IMR-90 (cell line): ENCODE results near the gene MAFG. TPM values are rescaled to one million over a fixed set of nuclear protein-coding genes. Genes with fewer than 3 reads are reported as not detected.

ENCODE experiments used
- ATAC-seq: fragments of 200-7000 bp; cut with Tn5 transposase; 2 replicates; pipeline ENCODE4 v1.9.1; 2020; ENCODE audit warnings: low read depth, mild to moderate bottlenecking, moderate library complexity
- BruUV-seq: library from RNA; stranded (reverse); fragments of 400-500 nt; replicated peaks from 2 replicates; lab custom pipeline; 2021; lab: Mats Ljungman, UMichigan
- CTCF ChIA-PET: fragments of 300-600 bp; formaldehyde crosslinking; extraction: SDS; loops from one replicate; lab custom pipeline; 2021; ENCODE audit warnings: antibody characterized with exemption; lab: Yijun Ruan, JAX
- POLR2A ChIA-PET: fragments of 300-600 bp; sonication (Branson Sonifier 250); formaldehyde crosslinking; loops from one replicate; lab custom pipeline; 2022; ENCODE audit warnings: antibody characterized with exemption; ENCODE audit not compliant: unreplicated experiment; lab: Charles Lee
- DNase-seq: peaks from one replicate; pipeline ENCODE4 v3.0.0; 2013
- H2AFZ ChIP-seq: replicated peaks from 2 replicates; pipeline ENCODE3; 2013; ENCODE audit warnings: low read length, mild to moderate bottlenecking; ENCODE audit not compliant: poor library complexity
- H2AK5ac ChIP-seq: 2 replicates; pipeline ENCODE4 v1.6.1; 2013; ENCODE audit warnings: low read depth, low read length, inconsistent platforms
- H2AK9ac ChIP-seq: replicated peaks from 2 replicates; pipeline ENCODE3; 2013; ENCODE audit warnings: mild to moderate bottlenecking, low read depth, low read length, moderate library complexity; ENCODE audit not compliant: poor library complexity
- H2BK120ac ChIP-seq: 2 replicates; pipeline ENCODE4 v1.6.1; 2013; ENCODE audit warnings: low read depth, low read length, inconsistent platforms
- H2BK15ac ChIP-seq: 3 replicates; pipeline ENCODE4 v1.6.1; 2013; ENCODE audit warnings: low read depth, low read length, inconsistent platforms
- H2BK20ac ChIP-seq: 2 replicates; pipeline ENCODE4 v1.6.1; 2013; ENCODE audit warnings: low read depth, mild to moderate bottlenecking, inconsistent platforms, low read length, moderate library complexity
- H2BK5ac ChIP-seq: 2 replicates; pipeline ENCODE4 v1.6.1; 2013; ENCODE audit warnings: mild to moderate bottlenecking, low read depth, low read length, inconsistent platforms; ENCODE audit not compliant: poor library complexity, severe bottlenecking
- H3K14ac ChIP-seq: replicated peaks from 2 replicates; pipeline ENCODE4 v1.6.1; 2013; ENCODE audit warnings: low read depth, low read length, inconsistent platforms
- H3K18ac ChIP-seq: 2 replicates; pipeline ENCODE4 v1.6.1; 2013; ENCODE audit warnings: low read depth, low read length, control low read depth
- H3K23ac ChIP-seq: 2 replicates; pipeline ENCODE4 v1.6.1; 2013; ENCODE audit warnings: low read depth, low read length, inconsistent platforms
- H3K27ac ChIP-seq: 2 replicates; pipeline ENCODE4 v1.5.1; 2013; ENCODE audit warnings: mild to moderate bottlenecking, control low read depth, low read length; ENCODE audit not compliant: insufficient read depth
- H3K27me3 ChIP-seq: 2 replicates; pipeline ENCODE4 v1.6.1; 2013; ENCODE audit warnings: low read length; ENCODE audit not compliant: control insufficient read depth, insufficient read depth
- H3K36me3 ChIP-seq: 2 replicates; pipeline ENCODE4 v1.6.1; 2013; ENCODE audit warnings: low read length, mixed read lengths; ENCODE audit not compliant: control insufficient read depth, insufficient read depth
- H3K4ac ChIP-seq: 2 replicates; pipeline ENCODE4 v1.6.1; 2013; ENCODE audit warnings: low read depth, low read length, inconsistent platforms
- H3K4me1 ChIP-seq: 2 replicates; pipeline ENCODE4 v1.6.1; 2013; ENCODE audit warnings: low read length, mixed read lengths; ENCODE audit not compliant: control insufficient read depth, insufficient read depth
- H3K4me2 ChIP-seq: 2 replicates; pipeline ENCODE4 v1.6.1; 2013; ENCODE audit warnings: low read depth, mild to moderate bottlenecking, control low read depth, low read length, moderate library complexity
- H3K4me3 ChIP-seq: 2 replicates; pipeline ENCODE4 v1.5.1; 2013; ENCODE audit warnings: low read depth, mild to moderate bottlenecking, control low read depth, low read length, moderate library complexity; ENCODE audit not compliant: insufficient read depth
- H3K56ac ChIP-seq: 2 replicates; pipeline ENCODE4 v1.6.1; 2013; ENCODE audit warnings: low read length, inconsistent platforms; ENCODE audit not compliant: insufficient read depth; ENCODE audit errors: extremely low read depth
- H3K79me1 ChIP-seq, 2 experiments: 2 replicates each; pipeline ENCODE4 v1.6.1; 2013; ENCODE audit warnings: low read length in 2 of 2, inconsistent platforms in 1 of 2, low read depth in 1 of 2
- H3K9ac ChIP-seq: 2 replicates; pipeline ENCODE4 v1.6.1; 2013; ENCODE audit warnings: low read depth, low read length, control low read depth
- H3K9me1 ChIP-seq: 2 replicates; pipeline ENCODE4 v1.6.1; 2013; ENCODE audit warnings: low read length, inconsistent platforms; ENCODE audit not compliant: insufficient read depth
- H3K9me3 ChIP-seq: 2 replicates; pipeline ENCODE4 v1.6.1; 2013; ENCODE audit warnings: low read length; ENCODE audit not compliant: control insufficient read depth, insufficient read depth
- H4K20me1 ChIP-seq: 2 replicates; pipeline ENCODE4 v1.6.1; 2013; ENCODE audit warnings: low read length, inconsistent platforms; ENCODE audit not compliant: insufficient read depth
- H4K5ac ChIP-seq: 2 replicates; pipeline ENCODE4 v1.6.1; 2013; ENCODE audit warnings: mild to moderate bottlenecking, low read depth, low read length, control low read depth
- H4K8ac ChIP-seq, 2 experiments: 2 replicates each; pipeline ENCODE4 v1.6.1; 2013; ENCODE audit warnings: low read depth in 2 of 2, low read length in 2 of 2, control low read depth in 1 of 2, inconsistent platforms in 1 of 2
- H4K91ac ChIP-seq: 2 replicates; pipeline ENCODE4 v1.6.1; 2013; ENCODE audit warnings: low read depth, low read length, inconsistent platforms; ENCODE audit not compliant: insufficient read depth
- BHLHE40 ChIP-seq: fragments of 150-350 bp; IDR thresholded peaks from 2 replicates; pipeline ENCODE4 v1.6.1; 2016; ENCODE audit warnings: mild to moderate bottlenecking, low read depth, low read length
- CTCF ChIP-seq: conservative IDR thresholded peaks from 2 replicates; pipeline ENCODE4 v1.5.1; 2012; ENCODE audit warnings: mild to moderate bottlenecking, low read depth, low read length, improper control_type of control experiment
- FOS ChIP-seq: fragments of 150-350 bp; IDR thresholded peaks from 2 replicates; pipeline ENCODE4 v1.6.1; 2016; ENCODE audit warnings: low read depth, low read length
- MAFK ChIP-seq: IDR thresholded peaks from 2 replicates; pipeline ENCODE4 v1.6.1; 2012; ENCODE audit warnings: low read depth, low read length, improper control_type of control experiment
- SMC3 ChIP-seq: fragments of 150-350 bp; IDR thresholded peaks from 2 replicates; pipeline ENCODE4 v1.6.1; 2016; ENCODE audit warnings: low read depth, mild to moderate bottlenecking, antibody characterized with exemption, low read length, moderate library complexity
- USF2 ChIP-seq: fragments of 150-350 bp; IDR thresholded peaks from 2 replicates; pipeline ENCODE4 v1.6.1; 2017; ENCODE audit warnings: mild to moderate bottlenecking, antibody characterized with exemption, low read length, low read depth
- WGBS, 2 experiments: methylation state at CpG; one replicate each; pipeline versions ENCODE4 v1.1.5 to v1.1.7; 2013; ENCODE audit warnings: missing lambda C conversion rate in 2 of 2; ENCODE audit not compliant: insufficient read length in 1 of 2; ENCODE audit errors: extremely low coverage in 2 of 2; 5-methylcytosine and 5-hydroxymethylcytosine counted together
- dilution Hi-C: fragments of 300-500 bp; cut with HindIII; formaldehyde crosslinking; loops from one replicate; pipeline ENCODE4 v1.14.3; 2018; ENCODE audit warnings: low sequenced_read_pairs; ENCODE audit not compliant: unreplicated experiment
- in situ Hi-C: fragments of 300-500 bp; cut with MboI; formaldehyde crosslinking; loops from 3 replicates; pipeline ENCODE4 v1.14.3; 2019; ENCODE audit warnings: low sequenced_read_pairs, inconsistent platforms, mixed read lengths
- intact Hi-C: fragments of 100-400 bp; cut with micrococcal nuclease; formaldehyde crosslinking; loops from 2 replicates; pipeline ENCODE4 v1.10.0; 2022
- polyA plus RNA-seq, 3 experiments: library from polyadenylated mRNA; depleted of rRNA; stranded (reverse); fragments of >200 nt; gene quantifications; 2 replicates each; pipeline ENCODE4 v1.2.3, GENCODE V29; 2012; ENCODE audit warnings: low replicate concordance in 1 of 3
- total RNA-seq: library from RNA; depleted of rRNA; stranded (reverse); fragments of >200 nt; gene quantifications from 2 replicates; pipeline ENCODE4 v1.2.3, GENCODE V29; 2012

MAFG gene
- total and polyA plus RNA-seq, 2 of the 4 experiments (the other 2 are of a cell fraction) = 6.1 to 15.4 TPM

- H3K56ac ChIP-seq = no peak overlapping the region
- no peak for TF ChIP-seq CTCF
- TF ChIP-seq BHLHE40 = no peak
- no peak for TF ChIP-seq FOS
- TF ChIP-seq USF2 = no peak
- no peak for TF ChIP-seq SMC3
- TF ChIP-seq MAFK = no peak
- peaks cover 4% of the 10 kb centered on the region for H3K4me1 ChIP-seq
- H3K18ac ChIP-seq = no peak overlapping the region
- H3K4me2 ChIP-seq = peak overlapping the region; percentile 67
- BruUV-seq = no TSS peak
- H3K9ac ChIP-seq = no peak overlapping the region
- no peak overlapping the region for H2BK5ac ChIP-seq
- H3K4ac ChIP-seq = no peak overlapping the region
- H2BK120ac ChIP-seq = no peak overlapping the region
- H4K8ac ChIP-seq = no peak overlapping the region
- H3K23ac ChIP-seq = peak overlapping the region; percentile 31; the same call in 1 of the 2 replicates
- no peak overlapping the region for H3K27ac ChIP-seq
- no peak overlapping the region for H4K5ac ChIP-seq
- H2AFZ ChIP-seq = peak overlapping the region; percentile 14
- peak overlapping the region; percentile 65 for H2AK9ac ChIP-seq
- H3K79me1 ChIP-seq = peaks cover 9 to 37% of the 10 kb centered on the region in 2 experiments
- no peak overlapping the region for H4K91ac ChIP-seq
- WGBS, 2 experiments = 92% methylated on average over 2 of the region's 6 CpGs; no CpG with 5 or more reads in 1 of the 2 experiments
- CTCF ChIA-PET = no interaction called here
- H3K9me1 ChIP-seq = peaks cover 8% of the 10 kb centered on the region
- no peaks in the 10 kb centered on the region for H3K9me3 ChIP-seq
- intact Hi-C loops (loop anchor here (2.0 kb wide), 1 partner anchor 41 kb away; the partner anchor contains the start of gene ASPSCR1), in situ Hi-C loops (no loop called here), dilution Hi-C loops (no loop called here)
- H2BK15ac ChIP-seq = no peak overlapping the region
- peaks cover 11% of the 10 kb centered on the region for H4K20me1 ChIP-seq
- DNase-seq = no peak
- peak overlapping the region; percentile 55; the same call in 1 of the 2 replicates for H3K14ac ChIP-seq
- H2AK5ac ChIP-seq = no peak overlapping the region
- H3K27me3 ChIP-seq = peaks cover 5% of the 10 kb centered on the region; the same call in 1 of the 2 replicates
- POLR2A ChIA-PET = no interaction called here
- no peak overlapping the region for H3K4me3 ChIP-seq
- ATAC-seq = no peak
- peaks cover 27% of the 10 kb centered on the region; the same call in 1 of the 2 replicates for H3K36me3 ChIP-seq
- no peak overlapping the region for H2BK20ac ChIP-seq
Observed at GRCh38 chr17:81935709-81936084, 8.2 kb upstream of the MAFG start.
